Endothelial cell of umbilical vein (primary cell): ENCODE data around the gene ILRUN. TPM values are rescaled to one million over a fixed set of nuclear protein-coding genes. Genes with fewer than 3 reads are reported as not detected.

Experiments used
- BruUV-seq: library from RNA; stranded (reverse); fragments of 400-500 nt; replicated peaks from 2 replicates; lab custom pipeline; 2021; lab: Mats Ljungman, UMichigan
- CTCF ChIA-PET: fragments of 300-600, 350-600 bp; sonication (Branson Sonifier 250); formaldehyde crosslinking; loops from one replicate; lab custom pipeline; 2021; ENCODE audit warnings: antibody characterized with exemption, inconsistent platforms; lab: Charles Lee
- POLR2A ChIA-PET: fragments of 300-600, 350-600 bp; sonication (Branson Sonifier 250); formaldehyde crosslinking; loops from one replicate; lab custom pipeline; 2021; ENCODE audit warnings: antibody characterized with exemption, inconsistent platforms; lab: Charles Lee
- DNase-seq: peaks from one replicate; pipeline ENCODE4 v3.0.0-alpha.2; 2011; ENCODE audit warnings: low read depth, low spot score
- FAIRE-seq: peaks from 2 replicates; lab custom pipeline; 2011; peaks lifted over from hg19 to GRCh38; lab: Jason Lieb, UNC
- H2AFZ ChIP-seq: 2 replicates; pipeline ENCODE4 v1.6.0; 2012; ENCODE audit warnings: low read depth, low read length, control low read depth, inconsistent platforms
- H3K27ac ChIP-seq: 2 replicates; pipeline ENCODE4 v1.5.1; 2011; ENCODE audit warnings: low read depth, mild to moderate bottlenecking, control low read depth, low read length, moderate library complexity; ENCODE audit not compliant: insufficient read depth
- H3K27me3 ChIP-seq, 2 experiments: 2 replicates each; pipeline versions ENCODE4 v1.6.0 to v1.6.1; 2011; ENCODE audit warnings: low read length in 2 of 2, mixed read lengths in 1 of 2; ENCODE audit not compliant: control insufficient read depth in 2 of 2, insufficient read depth in 2 of 2
- H3K36me3 ChIP-seq, 2 experiments: 2 replicates in 1 of 2; 3 replicates in 1 of 2; pipeline ENCODE4 v1.5.1; 2011; ENCODE audit warnings: low read length in 2 of 2, mild to moderate bottlenecking in 1 of 2, moderate library complexity in 1 of 2; ENCODE audit not compliant: control insufficient read depth in 2 of 2, insufficient read depth in 2 of 2; ENCODE audit errors: extremely low read depth in 1 of 2
- H3K4me1 ChIP-seq: 3 replicates; pipeline ENCODE4 v1.5.1; 2011; ENCODE audit warnings: mild to moderate bottlenecking, low read length; ENCODE audit not compliant: control insufficient read depth, insufficient read depth; ENCODE audit errors: extremely low read depth
- H3K4me2 ChIP-seq: 2 replicates; pipeline ENCODE4 v1.6.1; 2011; ENCODE audit warnings: low read length, control low read depth, mixed read lengths; ENCODE audit not compliant: insufficient read depth
- H3K4me3 ChIP-seq, 3 experiments: fragments of 200-600 bp in 1 of 3; sonication (generic), shearing (Covaris generic) in 1 of 3; replicated peaks in 1 of 3; 2 replicates each; pipeline ENCODE4 v1.5.1; 2011 to 2016; ENCODE audit warnings: control low read depth in 3 of 3, low read length in 3 of 3, mild to moderate bottlenecking in 2 of 3, inconsistent platforms in 1 of 3, low read depth in 1 of 3, moderate library complexity in 1 of 3; ENCODE audit not compliant: insufficient read depth in 1 of 3
- H3K79me2 ChIP-seq: 2 replicates; pipeline ENCODE4 v1.6.0; 2012; ENCODE audit warnings: low read length, inconsistent platforms; ENCODE audit not compliant: control insufficient read depth, insufficient read depth
- H3K9ac ChIP-seq: replicated peaks from 2 replicates; pipeline ENCODE3; 2011; ENCODE audit warnings: low read length, control low read depth; ENCODE audit not compliant: insufficient read depth; ENCODE audit errors: extremely low read depth
- H3K9me1 ChIP-seq: replicated peaks from 3 replicates; pipeline ENCODE4 v1.6.0; 2011; ENCODE audit warnings: mild to moderate bottlenecking, low read length; ENCODE audit not compliant: control insufficient read depth, insufficient read depth; ENCODE audit errors: extremely low read depth
- H3K9me3 ChIP-seq: replicated peaks from 2 replicates; pipeline ENCODE4 v1.5.1; 2012; ENCODE audit warnings: low read length, inconsistent platforms; ENCODE audit not compliant: control insufficient read depth, insufficient read depth
- H4K20me1 ChIP-seq: replicated peaks from 2 replicates; pipeline ENCODE3; 2011; ENCODE audit warnings: mild to moderate bottlenecking, low read length; ENCODE audit not compliant: control insufficient read depth, insufficient read depth; ENCODE audit errors: extremely low read depth
- CTCF ChIP-seq, 2 donors: IDR thresholded peaks; 1 replicate in 1 of 2; 2 replicates in 1 of 2; pipeline ENCODE4 v1.5.1; 2011; ENCODE audit warnings: low read length in 2 of 2, mild to moderate bottlenecking in 2 of 2, moderate library complexity in 2 of 2, control low read depth in 1 of 2, inconsistent platforms in 1 of 2, low read depth in 1 of 2; ENCODE audit not compliant: insufficient read depth in 1 of 2; ENCODE audit errors: extremely low read depth in 1 of 2
- EZH2 ChIP-seq: IDR thresholded peaks from 2 replicates; pipeline ENCODE4 v1.6.1; 2012; ENCODE audit warnings: borderline replicate concordance, low read depth, mild to moderate bottlenecking, moderate library complexity, low read length, inconsistent platforms; ENCODE audit not compliant: severe bottlenecking
- FOS ChIP-seq: IDR thresholded peaks from 2 replicates; pipeline ENCODE4 v1.6.1; 2011; ENCODE audit warnings: mild to moderate bottlenecking, low read length, moderate library complexity, borderline replicate concordance; ENCODE audit not compliant: insufficient read depth
- GATA2 ChIP-seq: IDR thresholded peaks from 2 replicates; pipeline ENCODE4 v1.7.0; 2011; ENCODE audit warnings: low read depth, mild to moderate bottlenecking, moderate library complexity, mixed read lengths, low read length; ENCODE audit not compliant: insufficient read length, insufficient read depth
- JUN ChIP-seq: IDR thresholded peaks from 2 replicates; pipeline ENCODE4 v1.6.1; 2011; ENCODE audit warnings: borderline replicate concordance, low read depth; ENCODE audit not compliant: insufficient read length, insufficient read depth
- MAX ChIP-seq: IDR thresholded peaks from 2 replicates; pipeline ENCODE4 v1.6.1; 2011; ENCODE audit not compliant: insufficient read depth, insufficient read length
- MYC ChIP-seq: IDR thresholded peaks from one replicate; pipeline ENCODE4 v1.6.1; 2011; ENCODE audit warnings: mild to moderate bottlenecking, low read depth, low read length
- POLR2A ChIP-seq: IDR thresholded peaks from 2 replicates; pipeline ENCODE4 v1.6.1; 2012; ENCODE audit warnings: low read depth, mild to moderate bottlenecking, control low read depth, low read length
- POLR2AphosphoS5 ChIP-seq: IDR thresholded peaks from 2 replicates; pipeline ENCODE4 v1.6.1; 2012; ENCODE audit warnings: low read depth, mild to moderate bottlenecking, control low read depth, low read length, moderate library complexity; ENCODE audit not compliant: insufficient read depth
- dilution Hi-C: fragments of 300-500 bp; cut with MboI; formaldehyde crosslinking; loops from one replicate; pipeline ENCODE4 v1.15.0; 2019; ENCODE audit warnings: low sequenced_read_pairs; ENCODE audit not compliant: extremely low pct_ligation_motif_present
- intact Hi-C: fragments of 100-400 bp; cut with micrococcal nuclease; formaldehyde crosslinking; loops from one replicate; pipeline ENCODE4 v1.10.0; 2022
- polyA plus RNA-seq, 4 experiments: library from polyadenylated mRNA; depleted of rRNA in 3 of 4; stranded (reverse) in 3 of 4; unstranded in 1 of 4; fragments of >200 nt; gene quantifications; 2 replicates each; pipeline versions ENCODE4 v1.2.1 to v1.2.3, GENCODE V29; 2011 to 2012; ENCODE audit warnings: missing spikeins in 1 of 4
- total RNA-seq: library from RNA; stranded (reverse); gene quantifications from 2 replicates; pipeline ENCODE4 v1.2.3, GENCODE V29; 2021

Gene ILRUN
- total and polyA plus RNA-seq, 2 donors (not counting 3 experiments of a cell fraction or from before 2014, with no cell fraction given) = 30.5 to 48.9 TPM

- DNase-seq = peak; percentile 74
- intact Hi-C loops (no loop called here), dilution Hi-C loops (no loop called here)
- Histone ChIP-seq H2AFZ (peak overlapping the region; percentile 10), H3K4me2 (peak overlapping the region; percentile 65), H3K4me3 (no peak overlapping the region), H3K27me3 (no peaks in the 10 kb centered on the region), H3K79me2 (peaks cover 73% of the 10 kb centered on the region), H3K27ac (peak overlapping the region; percentile 82), H3K9ac (peak overlapping the region; percentile 20), H3K9me1 (no peaks in the 10 kb centered on the region), H3K4me1 (peaks cover 18% of the 10 kb centered on the region), H4K20me1 (no peaks in the 10 kb centered on the region), H3K36me3 (no peaks in the 10 kb centered on the region), H3K9me3 (no peaks in the 10 kb centered on the region)
- TF ChIP-seq JUN (no peak), MAX (no peak)
- BruUV-seq = no TSS peak
- ChIA-PET POLR2A (interaction anchor here (0.8 kb wide), 1 partner anchor 271 kb away, joined by 7 read pairs; no protein-coding TSS in a partner anchor), CTCF (interaction anchor here (0.9 to 1.5 kb wide), 2 partner anchors 7 to 92 kb away, joined by 4 to 6 read pairs; partner anchors contain the start of gene SNRPC)
- FAIRE-seq = peak; percentile 72
Observed at GRCh38 chr6:34664256-34664971, 32.2 kb downstream of the ILRUN start.

GRCh38 chr6:34663831-34664255, 32.7 kb downstream of the ILRUN start:
- H3K9me1 ChIP-seq = no peaks in the 10 kb centered on the region
- BruUV-seq = no TSS peak
- TF ChIP-seq GATA2 (no peak), POLR2A (no peak), CTCF (IDR thresholded peaks at IDR 0.05; ENCODE audit: extremely low read depth in 1 of 2, insufficient read depth in 1 of 2, low read depth in 1 of 2, low read length in 2 of 2) (no peak), MYC (no peak), MAX (no peak), JUN (no peak), EZH2 (no peak), FOS (no peak), POLR2AphosphoS5 (no peak)
- intact Hi-C loops (no loop called here), dilution Hi-C loops (no loop called here)
- no peaks in the 10 kb centered on the region for H3K36me3 ChIP-seq
- ChIA-PET CTCF (interaction anchor here (1.5 kb wide), 1 partner anchor 93 kb away, joined by 6 read pairs; the partner anchor contains the start of gene SNRPC), POLR2A (no interaction called here)
- H3K9me3 ChIP-seq = no peaks in the 10 kb centered on the region
- H3K27me3 ChIP-seq = no peaks in the 10 kb centered on the region
- no peak overlapping the region for H3K9ac ChIP-seq
- H3K4me2 ChIP-seq = peak overlapping the region; percentile 65
- H4K20me1 ChIP-seq = no peaks in the 10 kb centered on the region
- peak; percentile 4 for FAIRE-seq
- H3K27ac ChIP-seq = peak overlapping the region; percentile 82
- H3K4me3 ChIP-seq = no peak overlapping the region
- peaks cover 18% of the 10 kb centered on the region for H3K4me1 ChIP-seq
- no peak overlapping the region for H2AFZ ChIP-seq
- DNase-seq = no peak
- H3K79me2 ChIP-seq = peaks cover 73% of the 10 kb centered on the region
